HEK293T (cell line): ENCODE measurements around the gene HK2.

Experiments used
- NFRKB ChIP-seq: fragments of 450-650 bp; IDR thresholded peaks from 2 replicates; pipeline ENCODE4 v1.6.1; 2016; ENCODE audit warnings: mild to moderate bottlenecking, moderate library complexity
- SP1 ChIP-seq: fragments of 450-650 bp; IDR thresholded peaks from 2 replicates; pipeline ENCODE4 v1.6.1; 2017
- SUZ12 ChIP-seq: fragments of 450-650 bp; IDR thresholded peaks from 2 replicates; pipeline ENCODE4 v1.6.1; 2016; ENCODE audit warnings: mild to moderate bottlenecking
- TARDBP ChIP-seq: fragments of 450-650 bp; IDR thresholded peaks from 2 replicates; pipeline ENCODE4 v1.6.1; 2016

- TF ChIP-seq TARDBP = no peak
- TF ChIP-seq SP1 = no peak
- no peak for TF ChIP-seq SUZ12
- TF ChIP-seq NFRKB = no peak
These were observed 57.3 kb downstream of the HK2 start for GRCh38 chr2:74891136-74891764.
